Neutrophil (primary cell): ENCODE measurements around the gene ITPR2.
"Not testable (repeated sequence)": the region's sequence is repeated elsewhere in the genome, so short reads cannot be mapped to it uniquely, and the experiment has no call there.

Experiments used
- H3K27ac ChIP-seq: fragments of 200-600 bp; sonication (generic); 2 replicates; pipeline ENCODE4 v1.5.1; 2016; ENCODE audit warnings: mild to moderate bottlenecking, moderate library complexity
- H3K27me3 ChIP-seq: fragments of 200-600 bp; sonication (generic); 2 replicates; pipeline ENCODE4 v1.6.0; 2016; ENCODE audit warnings: mild to moderate bottlenecking
- H3K36me3 ChIP-seq: fragments of 200-600 bp; sonication (generic); 2 replicates; pipeline ENCODE4 v1.5.1; 2017
- H3K4me1 ChIP-seq, 2 experiments: fragments of 200-600 bp in 1 of 2; sonication (generic) in 1 of 2; 1 replicate in 1 of 2; 2 replicates in 1 of 2; pipeline versions ENCODE4 v1.5.1 to v1.6.1; 2013 to 2016; ENCODE audit warnings: low read depth in 1 of 2, low read length in 1 of 2, mild to moderate bottlenecking in 1 of 2, moderate library complexity in 1 of 2; ENCODE audit not compliant: control insufficient read depth in 1 of 2, insufficient read depth in 1 of 2
- H3K4me3 ChIP-seq, 2 experiments: fragments of 200-600 bp in 1 of 2; sonication (generic) in 1 of 2; 1 replicate in 1 of 2; 2 replicates in 1 of 2; pipeline ENCODE4 v1.5.1; 2013 to 2016; ENCODE audit warnings: low read depth in 1 of 2, low read length in 1 of 2, mild to moderate bottlenecking in 1 of 2, moderate library complexity in 1 of 2
- H3K9me3 ChIP-seq: fragments of 200-600 bp; sonication (generic); 2 replicates; pipeline ENCODE4 v1.5.1; 2016
- TF ChIP-seq, protein P1 (sequence below): fragments of 200-600 bp; sonication (generic); IDR thresholded peaks from 2 replicates; pipeline ENCODE4 v1.5.1; 2016; ENCODE audit warnings: antibody characterized with exemption

ITPR2 gene

GRCh38 chr12:26867080-26867479 lies 34.1 kb upstream of the ITPR2 start:
- Histone ChIP-seq H3K36me3 (no peaks in the 10 kb centered on the region), H3K4me3 (no peak overlapping the region), H3K4me1 (peaks cover 17 to 32% of the 10 kb centered on the region in 2 experiments), H3K27ac (peak overlapping the region; percentile 71), H3K9me3 (no peaks in the 10 kb centered on the region), H3K27me3 (no peaks in the 10 kb centered on the region)
- TF ChIP-seq, protein P1, sequence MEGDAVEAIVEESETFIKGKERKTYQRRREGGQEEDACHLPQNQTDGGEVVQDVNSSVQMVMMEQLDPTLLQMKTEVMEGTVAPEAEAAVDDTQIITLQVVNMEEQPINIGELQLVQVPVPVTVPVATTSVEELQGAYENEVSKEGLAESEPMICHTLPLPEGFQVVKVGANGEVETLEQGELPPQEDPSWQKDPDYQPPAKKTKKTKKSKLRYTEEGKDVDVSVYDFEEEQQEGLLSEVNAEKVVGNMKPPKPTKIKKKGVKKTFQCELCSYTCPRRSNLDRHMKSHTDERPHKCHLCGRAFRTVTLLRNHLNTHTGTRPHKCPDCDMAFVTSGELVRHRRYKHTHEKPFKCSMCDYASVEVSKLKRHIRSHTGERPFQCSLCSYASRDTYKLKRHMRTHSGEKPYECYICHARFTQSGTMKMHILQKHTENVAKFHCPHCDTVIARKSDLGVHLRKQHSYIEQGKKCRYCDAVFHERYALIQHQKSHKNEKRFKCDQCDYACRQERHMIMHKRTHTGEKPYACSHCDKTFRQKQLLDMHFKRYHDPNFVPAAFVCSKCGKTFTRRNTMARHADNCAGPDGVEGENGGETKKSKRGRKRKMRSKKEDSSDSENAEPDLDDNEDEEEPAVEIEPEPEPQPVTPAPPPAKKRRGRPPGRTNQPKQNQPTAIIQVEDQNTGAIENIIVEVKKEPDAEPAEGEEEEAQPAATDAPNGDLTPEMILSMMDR, result no peak

- H3K9me3 ChIP-seq, result no peaks in the 10 kb centered on the region
- no peak overlapping the region for H3K27ac ChIP-seq
- no peaks in the 10 kb centered on the region for H3K27me3 ChIP-seq
- peaks cover 5 to 16% of the 10 kb centered on the region in 2 experiments for H3K4me1 ChIP-seq
- no peaks in the 10 kb centered on the region for H3K36me3 ChIP-seq
- TF ChIP-seq, protein P1, result no peak
- H3K4me3 ChIP-seq, result no peak overlapping the region
Observed at GRCh38 chr12:26863515-26863914, 30.5 kb upstream of the ITPR2 start.

GRCh38 chr12:26862787-26863186 lies 29.8 kb upstream of the ITPR2 start:
- not testable (repeated sequence) for H3K4me3 ChIP-seq, H3K9me3 ChIP-seq, H3K27ac ChIP-seq, H3K36me3 ChIP-seq, H3K27me3 ChIP-seq
- peaks cover 5 to 14% of the 10 kb centered on the region in 2 experiments for H3K4me1 ChIP-seq

GRCh38 chr12:26861690-26862089 lies 28.7 kb upstream of the ITPR2 start:
- Histone ChIP-seq H3K4me3 (no peak overlapping the region), H3K27me3 (no peaks in the 10 kb centered on the region), H3K4me1 (peaks cover 2 to 3% of the 10 kb centered on the region in 2 experiments), H3K27ac (no peak overlapping the region), H3K9me3 (no peaks in the 10 kb centered on the region), H3K36me3 (no peaks in the 10 kb centered on the region)
- TF ChIP-seq, protein P1, result no peak

DNA sequence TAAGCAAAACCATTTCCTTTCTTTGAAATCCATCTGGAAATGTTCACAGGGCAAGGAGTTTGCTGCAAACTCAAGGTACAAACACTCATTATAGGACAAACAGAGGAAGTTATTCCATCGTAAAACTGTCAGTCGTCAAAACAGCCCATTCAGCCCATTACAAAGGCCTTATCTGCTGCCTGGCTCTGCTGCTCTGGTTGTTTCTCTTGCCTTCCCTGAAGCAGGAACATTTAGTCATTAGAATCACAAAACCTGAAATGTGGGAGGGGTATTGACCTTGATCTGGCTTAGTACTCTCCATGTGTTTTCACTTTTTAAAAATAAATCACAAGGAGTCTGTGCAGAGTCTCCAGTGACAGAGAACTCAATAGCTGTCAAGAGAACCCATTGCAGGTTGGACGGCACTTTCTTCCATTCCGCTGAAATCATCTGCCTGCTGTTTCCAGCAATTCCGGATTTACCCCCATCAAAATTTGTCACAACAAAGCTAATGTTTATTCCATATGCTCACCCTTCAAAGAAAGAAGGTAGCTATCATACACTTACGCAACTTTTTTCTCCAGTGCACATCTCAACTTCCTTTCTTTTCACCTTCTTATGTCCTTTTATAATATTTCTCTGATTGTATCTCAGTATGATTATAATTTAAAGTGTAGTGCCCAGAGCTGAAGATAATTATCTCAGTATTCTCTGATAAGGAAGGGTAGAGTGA lies 24.6 kb upstream of the ITPR2 start:
- H3K9me3 ChIP-seq, result no peaks in the 10 kb centered on the region
- no peaks in the 10 kb centered on the region for H3K27me3 ChIP-seq
- TF ChIP-seq, protein P1, result no peak
- H3K27ac ChIP-seq, result no peak overlapping the region
- H3K4me1 ChIP-seq, result peaks cover 10 to 12% of the 10 kb centered on the region in 2 experiments
- H3K36me3 ChIP-seq, result no peaks in the 10 kb centered on the region
- H3K4me3 ChIP-seq, result no peak overlapping the region

- no peaks in the 10 kb centered on the region for H3K36me3 ChIP-seq
- H3K9me3 ChIP-seq, result no peaks in the 10 kb centered on the region
- TF ChIP-seq, protein P1, result no peak
- no peaks in the 10 kb centered on the region for H3K27me3 ChIP-seq
- H3K4me1 ChIP-seq, result peaks cover 10 to 12% of the 10 kb centered on the region in 2 experiments
- H3K4me3 ChIP-seq, result no peak overlapping the region
- H3K27ac ChIP-seq, result no peak overlapping the region
Observed at GRCh38 chr12:26855337-26855736, 22.3 kb upstream of the ITPR2 start.
